SW480 (cell line): ENCODE results near the gene BTBD16.

Experiments
- DNase-seq: peaks from one replicate; pipeline ENCODE4 v3.0.0-alpha.2; 2016; ENCODE audit warnings: low spot score

Gene BTBD16

GRCh38 chr10:122294511-122295450 is 23.7 kb downstream of the BTBD16 start:
- no peak for DNase-seq

GRCh38 chr10:122295451-122295809 is 24.3 kb downstream of the BTBD16 start:
- no peak for DNase-seq

- DNase-seq: no peak
These were observed 25.4 kb downstream of the BTBD16 start for GRCh38 chr10:122296363-122297120.

DNA sequence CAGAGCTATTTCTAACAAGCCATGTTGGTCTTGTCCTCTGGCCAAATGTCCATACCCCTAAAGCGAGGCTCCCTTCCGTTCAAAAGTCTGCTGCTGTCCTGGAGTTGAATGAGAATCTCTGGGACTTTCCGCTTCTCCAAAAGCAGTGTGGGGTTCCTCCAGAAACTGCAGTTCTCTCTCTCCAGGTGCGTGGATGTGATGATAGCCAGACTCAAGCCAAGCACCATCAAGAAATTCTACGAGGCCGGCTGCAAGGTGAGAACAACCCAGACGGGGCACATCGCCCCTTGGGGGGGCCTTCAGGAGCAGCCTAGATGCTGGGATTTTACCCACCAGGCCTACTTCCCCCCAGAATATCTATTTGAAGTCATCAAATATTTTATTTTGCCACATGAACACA is 26.5 kb downstream of the BTBD16 start:
- DNase-seq: no peak

GRCh38 chr10:122298206-122298597 is 27.1 kb downstream of the BTBD16 start:
- DNase-seq: no peak

GRCh38 chr10:122298598-122299301 is 27.7 kb downstream of the BTBD16 start:
- DNase-seq: peak; percentile 79

DNA sequence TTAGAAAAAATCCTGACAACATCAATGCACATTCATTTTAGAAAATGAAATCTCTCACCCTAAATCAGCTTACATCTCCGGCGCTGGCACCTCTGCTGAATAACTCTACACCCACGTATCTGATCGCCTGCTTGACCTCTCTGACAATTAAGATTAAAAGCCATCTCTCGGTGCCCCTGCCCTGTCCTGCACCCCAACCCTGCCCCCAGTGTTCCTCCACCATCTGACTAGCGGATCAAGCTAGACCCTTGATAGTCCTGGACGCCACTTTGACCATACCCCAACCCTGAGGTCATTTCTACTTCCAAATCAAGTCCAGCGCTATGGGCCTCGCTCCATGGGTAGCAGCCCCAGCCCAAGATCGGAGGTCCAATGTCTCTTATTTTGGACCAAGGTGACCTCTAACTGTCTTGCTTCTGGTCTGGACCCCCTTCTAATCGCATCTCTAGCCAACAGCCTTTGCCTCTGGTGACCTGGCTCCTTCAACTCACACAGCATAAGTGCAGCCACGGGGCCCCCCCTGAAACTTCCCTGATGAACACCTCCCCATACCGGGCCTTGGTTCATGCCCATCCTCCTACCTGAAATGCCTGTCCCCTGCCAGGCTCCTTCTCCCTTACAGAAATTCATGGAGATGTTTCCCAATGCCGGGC is 28.5 kb downstream of the BTBD16 start:
- DNase-seq: no peak

GRCh38 chr10:122301055-122301810 is 30.1 kb downstream of the BTBD16 start:
- DNase-seq: peak; percentile 84

DNA sequence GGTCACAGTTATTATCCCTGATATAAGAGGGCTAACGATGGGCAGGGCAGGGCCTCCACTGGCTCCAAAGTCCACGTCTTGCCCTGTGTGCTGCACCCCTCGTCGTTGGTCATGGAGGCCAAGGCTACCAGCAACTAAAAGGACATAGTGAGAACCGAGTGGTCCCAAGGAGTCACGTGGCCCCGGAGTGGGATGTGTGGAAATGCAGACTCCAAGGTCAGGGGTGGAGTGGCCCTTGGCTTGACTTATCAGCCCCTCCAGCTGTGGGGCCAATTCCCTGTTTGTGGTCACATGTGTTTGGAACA is 30.7 kb downstream of the BTBD16 start:
- no peak for DNase-seq

GRCh38 chr10:122302315-122302714 is 31.2 kb downstream of the BTBD16 start:
- DNase-seq: no peak

GRCh38 chr10:122303271-122304053 is 32.4 kb downstream of the BTBD16 start:
- DNase-seq: no peak

DNA sequence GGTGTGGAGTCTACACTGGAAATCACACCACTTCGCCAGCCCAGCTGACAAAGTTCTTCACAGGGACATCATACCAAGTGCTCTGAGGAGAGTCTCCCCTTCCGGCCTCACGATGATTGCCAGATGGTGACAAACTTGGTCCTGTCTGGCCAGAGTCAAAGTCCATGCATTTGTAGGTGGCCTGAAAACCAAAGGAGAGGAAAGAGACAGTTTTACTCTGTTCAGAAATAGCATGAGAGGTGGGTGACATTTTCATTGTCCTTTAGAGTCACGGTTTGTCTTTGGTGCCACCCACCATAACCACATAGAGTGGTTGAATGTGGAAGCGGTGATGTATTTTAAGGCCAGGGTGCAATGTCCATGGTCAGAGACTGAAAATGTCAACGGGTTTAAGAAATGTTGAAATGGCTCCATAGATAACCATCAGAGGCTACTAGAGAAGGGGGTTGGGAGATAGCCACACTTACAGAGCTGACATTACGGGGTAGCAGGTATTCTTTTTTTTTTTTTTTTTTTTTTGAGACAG is 33.0 kb downstream of the BTBD16 start:
- DNase-seq: no peak

- DNase-seq: no peak
These were observed 35.2 kb downstream of the BTBD16 start for GRCh38 chr10:122306282-122306681.

- no peak for DNase-seq
These were observed 35.6 kb downstream of the BTBD16 start for GRCh38 chr10:122306744-122307143.

DNA sequence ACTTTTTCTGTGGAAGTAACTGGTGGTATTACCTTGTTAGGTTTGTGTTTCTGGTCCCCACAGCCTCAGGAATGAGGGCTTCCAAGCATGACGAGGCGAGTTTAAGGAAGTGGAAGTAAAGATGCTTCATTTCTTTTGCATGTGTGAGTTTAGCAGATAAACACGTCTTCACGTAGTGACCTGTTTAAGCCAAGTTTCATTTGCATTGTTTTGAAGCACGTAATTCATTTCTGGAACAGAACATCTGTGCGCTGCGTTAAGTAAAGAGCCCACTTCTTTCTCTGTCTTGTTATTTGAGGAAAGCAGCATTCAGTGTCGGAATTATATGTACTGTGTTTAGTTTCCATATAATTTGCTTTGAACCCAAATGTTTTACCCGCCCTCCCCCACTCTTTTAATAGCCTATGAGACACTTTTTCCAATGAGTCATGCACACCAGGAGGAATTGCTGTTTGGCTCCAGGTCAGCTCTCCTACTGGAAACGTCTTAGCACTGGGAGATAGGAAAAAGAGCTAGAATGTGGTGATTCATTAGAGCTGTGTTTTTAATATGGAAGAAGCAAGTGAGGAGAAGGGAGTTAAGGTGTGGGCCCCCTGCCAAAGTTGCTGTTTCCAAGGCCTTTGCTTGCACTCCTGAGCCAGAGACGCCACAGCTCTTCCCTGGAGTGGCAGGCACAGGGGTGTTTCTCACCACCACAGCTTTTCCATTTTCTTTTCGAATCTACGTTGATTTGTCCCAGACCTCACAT is 36.7 kb downstream of the BTBD16 start:
- peak; percentile 74 for DNase-seq

GRCh38 chr10:122308417-122309141 is 37.5 kb downstream of the BTBD16 start:
- DNase-seq: no peak

DNA sequence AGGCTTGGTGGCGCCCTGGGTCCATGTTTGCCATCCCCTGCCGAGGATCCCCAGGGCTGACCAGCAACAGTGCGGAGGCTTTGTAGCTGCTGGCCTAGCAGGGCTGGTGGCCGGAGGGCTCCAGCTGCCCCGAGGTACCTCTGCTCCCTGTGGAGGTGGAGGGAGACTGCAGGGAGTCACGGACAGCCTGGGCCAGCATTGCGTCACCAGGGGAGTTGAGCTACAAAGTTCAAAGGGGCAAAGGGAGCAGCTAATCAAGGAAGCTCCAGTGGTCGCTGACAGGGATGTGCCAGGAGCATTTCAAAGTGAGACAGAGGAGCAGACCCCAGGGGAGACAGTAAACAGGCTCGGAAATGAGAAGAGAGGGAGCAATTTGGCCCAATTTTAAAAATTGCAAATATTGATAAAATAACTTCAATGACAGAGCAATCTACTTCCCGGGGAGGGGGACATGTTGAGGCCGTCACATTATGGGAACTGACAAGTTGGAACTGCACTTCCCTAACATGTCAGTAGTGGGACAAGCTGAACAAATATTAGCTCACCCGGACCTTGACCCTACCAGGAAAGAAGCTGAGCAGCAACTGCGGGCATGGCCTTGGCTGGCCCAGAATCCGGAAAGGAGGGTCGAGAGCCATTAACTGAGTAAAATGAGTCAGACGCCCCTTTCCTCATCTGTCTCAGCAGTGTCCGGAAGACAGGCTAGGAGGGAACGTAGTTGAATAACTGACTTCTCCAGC is 39.4 kb downstream of the BTBD16 start:
- peak; percentile 77 for DNase-seq

DNA sequence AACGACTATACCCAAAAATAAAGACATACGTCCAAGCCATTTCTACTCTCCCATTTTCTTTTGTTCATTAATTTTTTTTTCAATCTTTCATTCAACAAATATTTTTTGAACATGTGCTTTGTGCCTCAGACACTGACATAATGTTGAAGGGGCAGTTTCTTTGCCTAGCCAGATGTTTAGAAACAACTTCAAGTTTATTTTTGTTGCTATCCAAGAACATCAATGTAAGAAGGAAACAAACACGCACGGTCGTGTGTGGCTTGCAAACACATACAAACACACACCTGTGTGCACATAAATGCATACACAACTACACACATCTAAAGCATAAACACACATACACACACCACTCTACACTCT is 39.9 kb downstream of the BTBD16 start:
- DNase-seq: no peak
